GM21367 (cell line): ENCODE data around the gene SPTBN4.
"Not testable (repeated sequence)": the region's sequence is repeated elsewhere in the genome, so short reads cannot be mapped to it uniquely, and the experiment has no call there.

ENCODE experiments used
- ATAC-seq: cut with Tn5 transposase; IDR thresholded peaks from one replicate; pipeline ENCODE4 v1.9.1; 2021; ENCODE audit not compliant: unreplicated experiment

Gene SPTBN4

DNA sequence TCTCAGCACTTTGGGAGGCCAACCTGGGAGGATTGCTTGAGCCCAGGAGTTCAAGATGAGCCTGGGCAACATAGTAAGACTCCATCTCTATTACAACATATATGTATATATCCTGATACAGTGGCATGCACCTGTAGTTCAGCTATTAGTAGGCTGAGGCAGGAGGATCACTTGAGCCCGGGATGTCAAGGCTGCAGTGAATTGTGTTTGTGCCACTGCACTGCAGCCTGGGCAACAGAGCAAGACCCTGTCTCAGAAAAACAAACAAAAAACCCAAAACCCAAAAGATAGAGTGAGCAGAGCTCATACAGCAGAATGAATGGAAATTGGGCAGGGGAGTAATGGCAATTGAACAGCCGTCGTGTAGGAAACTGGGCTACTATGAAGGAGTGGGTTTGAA, 92.6 kb downstream of the SPTBN4 start:
- ATAC-seq, result no peak

DNA sequence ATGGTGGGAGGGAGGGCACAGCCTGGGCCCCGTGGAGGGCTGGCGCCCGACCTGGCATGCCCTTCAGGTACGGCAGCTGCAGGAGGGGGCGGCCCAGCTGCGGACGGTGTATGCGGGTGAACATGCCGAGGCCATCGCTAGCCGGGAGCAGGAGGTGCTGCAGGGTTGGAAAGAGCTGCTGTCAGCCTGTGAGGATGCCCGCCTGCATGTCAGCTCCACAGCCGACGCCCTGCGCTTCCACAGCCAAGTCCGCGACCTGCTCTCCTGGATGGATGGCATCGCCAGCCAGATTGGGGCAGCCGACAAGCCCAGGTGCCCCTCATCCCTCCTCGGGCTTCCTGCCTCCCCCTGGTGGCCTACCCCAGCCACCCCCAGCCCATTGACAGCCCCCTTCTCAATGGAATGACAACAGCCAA, 93.3 kb downstream of the SPTBN4 start:
- no peak for ATAC-seq

DNA sequence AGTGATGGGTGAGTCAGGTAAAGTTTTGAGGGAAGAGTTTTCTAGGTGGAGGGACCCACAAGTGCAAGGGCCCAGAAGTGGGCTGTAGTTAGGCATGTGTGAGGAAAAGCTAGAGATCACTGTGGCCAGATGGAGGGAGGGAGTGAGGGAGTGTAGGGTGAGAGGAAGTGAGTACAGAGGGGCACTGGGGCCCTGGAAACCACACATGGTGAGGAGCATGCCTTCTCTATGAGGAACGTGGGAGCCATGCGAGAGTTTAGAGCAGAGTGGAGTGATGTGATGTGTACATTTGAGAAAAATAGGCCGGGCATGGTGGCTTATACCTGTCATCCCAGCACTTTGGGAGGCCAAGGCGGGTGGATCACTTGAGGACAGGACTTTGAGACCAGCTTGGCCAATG, 95.1 kb downstream of the SPTBN4 start:
- ATAC-seq, result no peak

GRCh38 chr19:40564535-40564934, 97.7 kb downstream of the SPTBN4 start:
- ATAC-seq, result not testable (repeated sequence)

GRCh38 chr19:40565355-40565754, 98.6 kb downstream of the SPTBN4 start:
- no peak for ATAC-seq

DNA sequence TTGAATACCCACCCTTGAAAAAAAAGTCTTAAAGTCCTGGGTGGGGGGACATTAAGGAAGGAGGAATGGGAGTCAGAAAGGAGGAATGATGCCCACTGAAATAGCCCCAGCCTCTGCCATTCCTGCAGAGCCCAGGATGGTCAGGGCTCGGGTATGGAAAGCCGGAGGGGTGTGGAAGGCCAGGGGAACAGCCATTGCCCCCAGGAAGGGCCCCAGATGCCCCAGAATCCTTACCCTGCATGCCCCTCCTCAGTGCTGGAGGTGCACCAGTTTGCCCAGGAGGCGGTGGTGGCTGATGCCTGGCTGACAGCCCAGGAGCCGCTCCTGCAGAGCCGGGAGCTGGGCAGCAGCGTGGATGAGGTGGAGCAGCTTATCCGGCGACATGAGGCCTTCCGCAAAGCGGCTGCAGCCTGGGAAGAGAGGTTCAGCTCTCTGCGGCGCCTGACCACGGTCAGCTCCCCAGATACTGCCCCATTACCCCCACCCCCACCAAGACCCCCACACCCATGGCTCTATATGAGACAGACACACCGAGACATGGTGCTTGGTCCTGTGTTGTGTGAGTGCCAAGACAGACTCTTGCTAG, 99.2 kb downstream of the SPTBN4 start:
- no peak for ATAC-seq

DNA sequence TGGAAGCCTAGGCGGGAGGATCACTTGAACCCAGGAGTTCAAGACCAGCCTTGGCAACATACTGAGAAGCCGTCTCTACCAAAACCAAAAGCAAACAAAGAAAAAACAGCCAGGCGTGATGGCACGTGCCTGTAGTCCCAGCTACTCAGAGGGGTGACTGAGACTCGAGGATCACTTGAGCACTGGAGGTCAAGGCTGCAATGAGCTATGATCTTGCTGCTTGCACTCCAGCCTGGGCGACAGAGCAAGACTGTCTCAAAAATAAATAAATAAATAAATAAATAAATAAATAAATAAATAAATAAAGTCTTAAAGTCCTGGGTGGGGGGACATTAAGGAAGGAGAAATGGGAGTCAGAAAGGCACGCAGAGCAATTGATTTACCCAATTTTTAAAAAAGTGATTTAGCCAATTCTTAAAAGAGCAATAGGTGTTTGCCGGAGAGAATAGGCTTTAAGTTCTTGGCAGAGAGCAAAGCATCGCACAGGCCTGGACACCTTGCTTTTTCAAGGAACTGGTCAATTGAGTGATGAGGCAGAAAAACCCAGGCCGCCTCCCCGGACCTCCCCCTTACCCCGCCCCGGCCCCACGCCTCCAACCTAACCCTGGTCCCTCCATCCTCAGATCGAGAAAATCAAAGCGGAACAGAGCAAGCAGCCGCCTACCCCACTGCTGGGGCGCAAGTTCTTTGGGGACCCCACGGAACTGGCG, 100.4 kb downstream of the SPTBN4 start:
- ATAC-seq, result no peak

- ATAC-seq, result no peak
Observed at GRCh38 chr19:40567750-40568494, 101.1 kb downstream of the SPTBN4 start.

GRCh38 chr19:40570313-40571004, 103.7 kb downstream of the SPTBN4 start:
- ATAC-seq, result peak; percentile 60

DNA sequence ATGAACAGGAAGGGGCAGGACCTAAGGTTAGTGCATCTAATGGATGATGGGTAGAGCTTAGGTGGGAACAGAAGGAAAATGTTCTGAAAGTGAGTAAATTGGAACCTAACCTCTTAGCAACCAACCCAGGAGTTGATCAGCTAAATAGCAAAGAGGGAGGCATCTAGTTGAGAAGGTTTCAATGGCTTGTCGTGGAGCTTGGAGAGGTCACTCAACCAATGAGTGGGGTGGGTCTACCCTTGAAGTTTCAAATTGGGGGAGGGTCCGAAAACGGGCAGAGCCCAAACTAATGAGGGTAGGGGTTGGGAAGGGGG, 104.2 kb downstream of the SPTBN4 start:
- ATAC-seq, result no peak

GRCh38 chr19:40571831-40572495, 105.2 kb downstream of the SPTBN4 start:
- no peak for ATAC-seq

DNA sequence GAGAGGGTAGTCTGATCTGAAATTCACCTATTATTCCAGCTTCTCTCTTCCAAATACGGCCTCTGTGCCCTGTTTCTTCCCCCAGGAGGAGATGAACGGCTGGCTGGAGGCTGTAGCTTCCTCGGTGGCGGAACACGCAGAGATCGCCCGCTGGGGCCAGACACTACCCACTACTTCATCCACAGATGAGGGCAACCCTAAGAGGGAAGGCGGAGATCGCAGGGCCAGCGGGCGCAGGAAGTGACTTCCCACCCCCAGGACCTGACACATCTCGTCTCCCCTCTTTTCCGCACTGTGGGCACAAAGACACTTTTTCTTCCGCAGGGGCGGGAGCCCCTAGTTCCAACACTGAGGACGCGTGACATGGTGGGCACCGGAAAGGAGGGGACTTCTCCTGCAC, 108.5 kb downstream of the SPTBN4 start:
- no peak for ATAC-seq

GRCh38 chr19:40576151-40576584, 109.4 kb downstream of the SPTBN4 start:
- no peak for ATAC-seq

- ATAC-seq, result peak; percentile 87
Observed at GRCh38 chr19:40576585-40577451, 110.0 kb downstream of the SPTBN4 start, which contains the start of gene SHKBP1. Gene SHKBP1 (plus strand): TSS chr19:40576873. CDS start chr19:40576900, 27 bp downstream.

DNA sequence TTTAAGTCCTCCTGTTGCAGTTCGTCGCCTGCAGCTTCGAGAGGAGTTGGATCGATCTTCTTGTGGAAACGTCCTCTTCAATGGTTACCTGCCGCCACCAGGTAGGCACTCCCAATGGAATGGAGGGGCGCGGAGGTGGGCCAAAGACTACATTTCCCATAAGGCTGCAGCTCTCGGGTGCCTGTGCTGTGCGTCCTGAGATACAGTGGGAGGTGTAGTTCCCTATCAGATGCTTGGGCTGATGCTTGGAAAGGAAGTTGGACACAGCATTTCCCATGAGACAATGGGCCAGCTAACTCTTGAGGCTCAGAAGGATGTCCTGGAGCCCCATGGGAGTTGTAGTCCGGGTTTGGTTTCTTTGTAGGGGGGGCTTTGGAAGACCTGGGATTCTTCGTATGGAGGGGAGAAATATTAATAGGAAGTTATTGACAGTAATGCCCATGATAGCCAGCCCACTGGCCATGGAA, 111.7 kb downstream of the SPTBN4 start:
- no peak for ATAC-seq

DNA sequence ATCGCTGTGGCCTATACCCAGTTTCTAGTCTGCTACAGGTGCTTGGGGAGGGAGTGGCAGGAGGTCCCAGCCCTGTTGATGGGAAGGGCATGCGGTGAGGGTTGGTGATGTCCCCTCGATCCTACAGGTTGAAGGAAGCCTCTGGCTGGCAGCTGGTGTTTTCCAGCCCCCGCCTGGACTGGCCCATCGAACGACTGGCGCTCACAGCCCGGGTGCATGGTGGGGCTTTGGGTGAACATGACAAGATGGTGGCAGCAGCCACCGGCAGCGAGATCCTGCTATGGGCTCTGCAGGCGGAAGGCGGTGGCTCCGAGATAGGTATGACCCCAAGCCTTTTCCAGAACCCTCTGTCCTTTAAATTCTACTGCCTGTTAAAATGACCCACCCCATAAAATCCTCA, 113.8 kb downstream of the SPTBN4 start:
- ATAC-seq, result no peak

GRCh38 chr19:40581531-40581930, 114.7 kb downstream of the SPTBN4 start:
- no peak for ATAC-seq

- no peak for ATAC-seq
Observed at GRCh38 chr19:40582467-40582866, 115.7 kb downstream of the SPTBN4 start.

- no peak for ATAC-seq
Observed at GRCh38 chr19:40583283-40583682, 116.5 kb downstream of the SPTBN4 start.

DNA sequence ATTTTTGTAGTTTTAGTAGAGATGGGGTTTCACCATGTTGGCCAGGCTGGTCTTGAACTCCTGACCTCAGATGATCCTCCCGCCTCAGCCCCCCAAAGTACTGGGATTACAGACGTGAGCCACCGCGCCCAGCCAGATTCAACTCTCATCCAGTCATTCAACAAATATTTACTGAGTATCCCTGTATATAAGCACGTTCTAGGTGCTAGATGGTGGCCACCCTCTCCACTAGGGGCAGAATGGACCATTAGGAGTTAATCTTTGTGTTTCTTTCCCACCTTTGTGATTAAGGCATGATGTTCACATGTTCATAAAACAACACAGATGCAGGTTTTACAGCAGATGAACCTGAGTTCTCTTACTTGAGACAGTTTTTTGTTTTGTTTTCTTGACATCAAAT, 117.2 kb downstream of the SPTBN4 start:
- no peak for ATAC-seq
